Peyer's patch (tissue), 4 donors: ENCODE data around the gene CD40.

Source experiments
- CTCF ChIP-seq, 6 experiments: fragments of 450-650 bp in 4 of 6; fragments of 200-600 bp in 2 of 6; sonication (generic) in 1 of 6; IDR thresholded peaks; one replicate each; pipeline ENCODE4 v1.5.1; 2017 to 2019; ENCODE audit warnings: antibody characterized with exemption in 6 of 6, mild to moderate bottlenecking in 3 of 6, moderate library complexity in 1 of 6
- POLR2A ChIP-seq, 2 donors: fragments of 450-650 bp; IDR thresholded peaks; one replicate each; pipeline ENCODE4 v1.5.1; 2017; ENCODE audit warnings: antibody characterized with exemption in 2 of 2, mild to moderate bottlenecking in 2 of 2, moderate library complexity in 2 of 2

GRCh38 chr20:46073024-46073423, 45.1 kb upstream of the CD40 start:
- TF ChIP-seq POLR2A (IDR thresholded peaks at IDR 0.05) (no peak), CTCF (IDR thresholded peaks at IDR 0.05) (no peak)
